Hepatocyte (in vitro differentiated cells): ENCODE measurements around the gene CD9. TPM values are rescaled to one million over a fixed set of nuclear protein-coding genes. Genes with fewer than 3 reads are reported as not detected.

Source experiments
- DNase-seq: peaks from one replicate; pipeline ENCODE4 v3.0.0-alpha.2; 2016; ENCODE audit warnings: low spot score
- H2AFZ ChIP-seq: fragments of 200-600 bp; sonication (generic); 2 replicates; pipeline ENCODE4 v1.6.0; 2016; ENCODE audit warnings: antibody characterized with exemption, mild to moderate bottlenecking
- H3K27ac ChIP-seq: fragments of 200-600 bp; sonication (generic); 2 replicates; pipeline ENCODE4 v1.5.1; 2016; ENCODE audit warnings: mild to moderate bottlenecking
- H3K27me3 ChIP-seq: fragments of 200-600 bp; sonication (generic); 2 replicates; pipeline ENCODE4 v1.6.1; 2016
- H3K36me3 ChIP-seq: fragments of 200-600 bp; sonication (generic); replicated peaks from 2 replicates; pipeline ENCODE4 v1.5.1; 2016; ENCODE audit warnings: low read depth; ENCODE audit not compliant: insufficient read depth
- H3K4me1 ChIP-seq: fragments of 200-600 bp; sonication (generic); 2 replicates; pipeline ENCODE4 v1.5.1; 2016; ENCODE audit warnings: mild to moderate bottlenecking, moderate library complexity; ENCODE audit not compliant: insufficient read depth
- H3K4me2 ChIP-seq: fragments of 200-600 bp; sonication (generic); 2 replicates; pipeline ENCODE4 v1.6.0; 2016
- H3K4me3 ChIP-seq: fragments of 200-600 bp; sonication (generic); 2 replicates; pipeline ENCODE4 v1.5.1; 2016; ENCODE audit warnings: mild to moderate bottlenecking
- H3K79me2 ChIP-seq: fragments of 200-600 bp; sonication (generic); 2 replicates; pipeline ENCODE4 v1.6.0; 2017; ENCODE audit warnings: mild to moderate bottlenecking
- H3K9me2 ChIP-seq: fragments of 200-600 bp; sonication (generic); replicated peaks from 2 replicates; pipeline ENCODE4 v1.6.0; 2017; ENCODE audit warnings: mild to moderate bottlenecking; ENCODE audit not compliant: insufficient read depth
- H3K9me3 ChIP-seq: fragments of 200-600 bp; sonication (generic); 2 replicates; pipeline ENCODE4 v1.5.1; 2016; ENCODE audit warnings: low read depth, mild to moderate bottlenecking
- H4K20me1 ChIP-seq: fragments of 200-600 bp; sonication (generic); 2 replicates; pipeline ENCODE4 v1.6.0; 2016; ENCODE audit warnings: mild to moderate bottlenecking; ENCODE audit not compliant: insufficient read depth, poor library complexity, severe bottlenecking
- EZH2 ChIP-seq: fragments of 200-600 bp; sonication (generic); IDR thresholded peaks from 2 replicates; pipeline ENCODE4 v1.6.1; 2016; ENCODE audit warnings: antibody characterized with exemption, mild to moderate bottlenecking, borderline replicate concordance
- EZH2phosphoT487 ChIP-seq: fragments of 200-600 bp; sonication (generic); IDR thresholded peaks from one replicate; pipeline ENCODE4 v1.6.1; 2018; ENCODE audit warnings: antibody characterized with exemption, mild to moderate bottlenecking, low read depth, moderate library complexity; ENCODE audit not compliant: unreplicated experiment, severe bottlenecking
- WGBS: methylation state at CpG from one replicate; pipeline ENCODE4 v1.1.6; 2016; ENCODE audit warnings: low lambda C conversion rate; ENCODE audit errors: missing lambda C conversion rate; 5-methylcytosine and 5-hydroxymethylcytosine counted together
- polyA plus RNA-seq: library from polyadenylated mRNA; unstranded; fragments of >200 nt; fragmentation: Nextera tagmentation; extraction: Ambion mirVana; gene quantifications from 2 replicates; pipeline ENCODE4 v1.2.1, GENCODE V29; 2016
- total RNA-seq: library from RNA; depleted of rRNA; stranded (reverse); fragments of >200 nt; gene quantifications from 2 replicates; pipeline ENCODE4 v1.2.3, GENCODE V29; 2014
- TF ChIP-seq, protein P1 (sequence below): fragments of 200-600 bp; sonication (generic); IDR thresholded peaks from 2 replicates; pipeline ENCODE4 v1.5.1; 2016; ENCODE audit warnings: antibody characterized with exemption, mild to moderate bottlenecking; ENCODE audit not compliant: poor library complexity

Gene CD9
- total and polyA plus RNA-seq, 2 experiments from 2014 or later = 117 to 188 TPM

DNA sequence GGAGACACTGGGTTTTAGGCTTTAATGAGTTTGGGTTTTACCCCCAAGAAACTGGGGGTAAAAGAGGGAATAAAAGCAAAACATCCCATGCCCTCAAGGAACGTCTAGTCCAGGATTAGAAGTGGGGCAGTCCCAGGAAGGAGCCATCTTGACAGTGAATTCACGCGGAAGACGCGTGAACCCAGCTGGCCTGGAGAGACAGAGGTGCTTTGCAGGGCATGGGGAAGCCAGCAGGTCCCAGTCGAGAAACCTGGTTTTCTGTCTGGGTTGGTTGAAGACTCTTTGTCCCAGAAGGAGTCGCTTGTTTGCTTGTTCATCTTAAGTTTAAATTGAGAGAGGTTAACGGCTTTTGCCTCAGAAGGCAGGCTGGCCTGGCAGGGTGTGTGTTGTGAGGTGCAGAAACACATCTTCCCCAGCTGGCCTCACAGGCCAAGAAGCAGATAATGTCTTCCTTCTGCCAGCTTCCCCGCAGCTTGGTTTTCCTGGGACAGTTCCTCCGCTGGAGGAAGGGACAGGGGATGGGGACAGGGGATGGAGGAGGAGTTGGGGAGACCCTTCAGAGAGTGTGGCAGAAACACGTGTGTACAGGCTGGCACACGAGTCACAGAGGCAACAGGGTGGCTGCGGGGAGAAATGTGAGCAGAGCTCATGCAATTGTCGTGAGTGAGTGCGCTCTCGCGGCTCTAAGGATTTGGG lies 18.5 kb upstream of the CD9 start:
- H2AFZ ChIP-seq = peak overlapping the region; percentile 17
- no peaks in the 10 kb centered on the region for H4K20me1 ChIP-seq
- no peak for DNase-seq
- peak overlapping the region; percentile 87 for H3K27ac ChIP-seq
- TF ChIP-seq, protein P1, sequence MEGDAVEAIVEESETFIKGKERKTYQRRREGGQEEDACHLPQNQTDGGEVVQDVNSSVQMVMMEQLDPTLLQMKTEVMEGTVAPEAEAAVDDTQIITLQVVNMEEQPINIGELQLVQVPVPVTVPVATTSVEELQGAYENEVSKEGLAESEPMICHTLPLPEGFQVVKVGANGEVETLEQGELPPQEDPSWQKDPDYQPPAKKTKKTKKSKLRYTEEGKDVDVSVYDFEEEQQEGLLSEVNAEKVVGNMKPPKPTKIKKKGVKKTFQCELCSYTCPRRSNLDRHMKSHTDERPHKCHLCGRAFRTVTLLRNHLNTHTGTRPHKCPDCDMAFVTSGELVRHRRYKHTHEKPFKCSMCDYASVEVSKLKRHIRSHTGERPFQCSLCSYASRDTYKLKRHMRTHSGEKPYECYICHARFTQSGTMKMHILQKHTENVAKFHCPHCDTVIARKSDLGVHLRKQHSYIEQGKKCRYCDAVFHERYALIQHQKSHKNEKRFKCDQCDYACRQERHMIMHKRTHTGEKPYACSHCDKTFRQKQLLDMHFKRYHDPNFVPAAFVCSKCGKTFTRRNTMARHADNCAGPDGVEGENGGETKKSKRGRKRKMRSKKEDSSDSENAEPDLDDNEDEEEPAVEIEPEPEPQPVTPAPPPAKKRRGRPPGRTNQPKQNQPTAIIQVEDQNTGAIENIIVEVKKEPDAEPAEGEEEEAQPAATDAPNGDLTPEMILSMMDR = no peak
- TF ChIP-seq EZH2phosphoT487 = no peak
- no peak for TF ChIP-seq EZH2
- WGBS = 50% methylated on average over 17 of the region's 17 CpGs
- no peaks in the 10 kb centered on the region for H3K27me3 ChIP-seq
- no peaks in the 10 kb centered on the region for H3K9me2 ChIP-seq
- H3K4me1 ChIP-seq = peaks cover 26% of the 10 kb centered on the region
- no peak overlapping the region for H3K4me3 ChIP-seq
- no peaks in the 10 kb centered on the region for H3K79me2 ChIP-seq
- peak overlapping the region; percentile 29 for H3K4me2 ChIP-seq
- no peaks in the 10 kb centered on the region for H3K36me3 ChIP-seq
- no peaks in the 10 kb centered on the region for H3K9me3 ChIP-seq

DNA sequence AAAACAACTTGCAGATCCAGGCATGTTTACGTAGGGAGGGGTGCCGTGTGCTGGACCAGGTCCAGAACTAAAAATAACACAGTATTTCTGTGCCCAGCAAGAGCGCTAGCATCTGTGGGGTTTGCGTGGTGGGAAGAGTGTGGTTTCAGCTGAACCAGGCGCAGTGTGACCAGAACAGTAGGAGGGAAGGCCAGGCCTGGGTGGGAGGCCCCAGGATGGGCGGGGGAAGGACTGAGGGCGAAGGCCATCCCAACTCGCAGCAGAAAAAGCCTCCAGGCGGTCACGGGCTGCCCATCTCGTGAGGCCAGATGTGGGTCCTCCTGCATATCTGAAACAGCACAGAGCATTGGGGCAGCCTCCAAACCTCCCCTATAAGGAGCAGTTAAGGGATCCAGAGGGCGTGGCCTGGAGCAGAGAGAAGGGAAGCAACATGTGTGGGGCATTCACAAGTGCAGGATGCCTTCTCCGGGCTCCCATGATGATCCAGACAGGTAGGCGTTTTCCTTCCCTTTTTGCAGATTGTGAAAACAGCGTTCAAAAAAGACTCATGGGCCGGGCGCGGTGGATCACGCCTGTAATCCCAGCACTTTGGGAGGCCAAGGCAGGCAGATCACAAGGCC lies 17.8 kb upstream of the CD9 start:
- Histone ChIP-seq H3K27me3 (no peaks in the 10 kb centered on the region), H3K79me2 (no peaks in the 10 kb centered on the region), H3K4me1 (peaks cover 26% of the 10 kb centered on the region), H3K4me3 (no peak overlapping the region), H4K20me1 (no peaks in the 10 kb centered on the region), H2AFZ (peak overlapping the region; percentile 17), H3K4me2 (peak overlapping the region; percentile 29), H3K36me3 (no peaks in the 10 kb centered on the region), H3K9me3 (no peaks in the 10 kb centered on the region), H3K27ac (peak overlapping the region; percentile 87), H3K9me2 (no peaks in the 10 kb centered on the region)
- TF ChIP-seq, protein P1 = no peak
- no peak for TF ChIP-seq EZH2phosphoT487
- TF ChIP-seq EZH2 = no peak
- DNase-seq = peak; percentile 78
- WGBS = 50% methylated on average over 19 of the region's 19 CpGs

DNA sequence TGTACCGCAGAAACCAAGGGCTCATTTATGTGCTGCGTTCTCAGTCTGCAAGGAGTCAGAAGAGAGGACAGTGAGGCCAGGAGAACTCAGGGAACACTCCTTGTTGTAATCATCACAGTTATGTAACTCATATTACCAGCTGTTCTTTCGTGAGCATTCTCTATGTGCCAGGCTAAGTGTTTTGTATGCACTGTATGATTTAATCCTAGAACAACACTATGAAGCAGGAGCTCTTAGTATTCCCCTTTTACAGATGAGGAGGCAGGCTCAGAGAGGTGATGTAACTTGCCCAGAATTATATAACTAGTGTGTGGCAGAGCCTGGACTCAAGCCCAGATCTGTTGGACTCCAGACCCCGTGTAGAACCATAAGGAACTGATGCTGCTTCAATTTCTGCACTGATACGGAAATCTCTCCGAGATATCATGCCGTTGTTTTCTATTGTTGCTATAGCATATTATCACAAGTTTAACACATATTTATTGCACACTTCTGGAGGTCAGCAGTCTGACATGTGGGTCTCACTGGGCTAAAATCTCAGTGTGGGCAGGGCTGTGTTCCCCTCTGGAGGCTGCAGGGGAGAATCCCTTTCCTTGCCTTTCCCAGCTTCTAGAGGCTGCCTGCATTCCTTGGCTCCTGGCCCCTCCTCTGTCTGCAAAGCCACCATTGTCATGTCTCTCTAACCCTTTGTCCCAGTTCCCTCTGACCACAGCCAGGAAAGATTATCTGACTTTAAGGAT lies 16.3 kb upstream of the CD9 start:
- no peaks in the 10 kb centered on the region for H4K20me1 ChIP-seq
- no peaks in the 10 kb centered on the region for H3K9me2 ChIP-seq
- H3K79me2 ChIP-seq = no peaks in the 10 kb centered on the region
- no peaks in the 10 kb centered on the region for H3K9me3 ChIP-seq
- no peak overlapping the region for H3K4me2 ChIP-seq
- no peak overlapping the region for H2AFZ ChIP-seq
- TF ChIP-seq, protein P1 = no peak
- no peak for TF ChIP-seq EZH2
- TF ChIP-seq EZH2phosphoT487 = no peak
- WGBS = 94% methylated on average over 7 of the region's 7 CpGs
- no peaks in the 10 kb centered on the region for H3K36me3 ChIP-seq
- no peak for DNase-seq
- no peak overlapping the region for H3K4me3 ChIP-seq
- peaks cover 26% of the 10 kb centered on the region for H3K4me1 ChIP-seq
- no peaks in the 10 kb centered on the region for H3K27me3 ChIP-seq
- peak overlapping the region; percentile 87 for H3K27ac ChIP-seq
